ENCODE measurements around the gene LIN28B. TPM values are rescaled to one million over a fixed set of nuclear protein-coding genes. Genes with fewer than 3 reads are reported as not detected.

The LIN28B gene
- not detected in 2 replicates for total RNA-seq

GRCh38 chr6:104956731-104957294, at the start of gene LIN28B:
LIN28B (plus strand) TSS chr6:104957107; CDS start chr6:104957251, 144 bp downstream.

Other genes starting within 250 kb of the LIN28B start
- gene HACE1, start 97.2 kb upstream of the LIN28B start, total RNA-seq = 21.3 and 29.7 TPM in 2 replicates
- 14.3 and 22.5 TPM in 2 replicates for gene POPDC3, start 222.9 kb downstream of the LIN28B start, total RNA-seq